HCT116 (cell line): Measurements from ENCODE around the gene SHROOM3.

Experiments used
- CBX3 ChIP-seq: IDR thresholded peaks from 2 replicates; pipeline ENCODE4 v1.6.1; 2012; ENCODE audit warnings: low read depth
- CTCF ChIP-seq, 3 experiments: fragments of 200-600 bp in 1 of 3; sonication (generic) in 1 of 3; IDR thresholded peaks in 2 of 3; conservative IDR thresholded peaks in 1 of 3; 2 replicates each; pipeline ENCODE4 v1.5.1; 2012 to 2017; ENCODE audit warnings: low read depth in 2 of 3, low read length in 2 of 3, antibody characterized with exemption in 1 of 3, borderline replicate concordance in 1 of 3, control low read depth in 1 of 3, mild to moderate bottlenecking in 1 of 3, mixed read lengths in 1 of 3, mixed run types in 1 of 3, moderate library complexity in 1 of 3; ENCODE audit not compliant: insufficient read depth in 1 of 3
- EGR1 ChIP-seq: IDR thresholded peaks from 2 replicates; pipeline ENCODE4 v1.6.1; 2012; ENCODE audit warnings: low read depth
- ZNF274 ChIP-seq: fragments of 200-500 bp; sonication (Bioruptor generic); IDR thresholded peaks from 2 replicates; pipeline ENCODE4 v1.6.1; 2014; ENCODE audit warnings: mild to moderate bottlenecking, low read depth, low read length, inconsistent platforms

DNA sequence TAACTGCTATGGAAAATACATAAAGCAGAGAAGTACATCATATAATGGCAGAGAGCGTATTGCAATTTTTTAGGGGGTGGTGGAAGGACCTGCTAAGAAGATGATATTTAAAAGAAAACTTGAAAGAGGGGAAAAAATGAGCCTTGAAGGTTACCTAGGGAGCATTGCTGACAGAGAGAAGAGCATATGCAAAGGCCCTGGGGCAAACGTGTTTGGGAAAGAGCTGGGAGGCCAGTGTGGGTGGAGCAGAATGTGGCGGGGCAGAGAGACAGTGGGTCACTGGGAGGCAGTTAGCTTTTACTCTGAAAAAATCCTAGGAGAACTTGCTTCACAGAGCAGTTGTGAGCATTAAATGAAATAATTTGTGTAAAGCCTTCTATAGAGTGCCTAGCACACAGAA lies 157.0 kb downstream of the SHROOM3 start:
- no peak for TF ChIP-seq ZNF274
- TF ChIP-seq EGR1 = no peak
- TF ChIP-seq CTCF (IDR thresholded peaks at IDR 0.05 in 2 of 3, conservative IDR thresholded peaks at IDR 0.05 in 1 of 3; ENCODE audit: borderline replicate concordance in 1 of 3, insufficient read depth in 1 of 3, low read depth in 2 of 3, low read length in 2 of 3) = no peak
- TF ChIP-seq CBX3 = no peak
